Measurements from ENCODE around the gene NFE2L1. TPM values are rescaled to one million over a fixed set of nuclear protein-coding genes. Genes with fewer than 3 reads are reported as not detected.

Gene NFE2L1
- total and polyA plus RNA-seq, 9 of the 15 experiments (the other 6 are each of a cell fraction or from before 2014, with no cell fraction given) = 2.0 to 68.6 (median 39.7) TPM

DNA sequence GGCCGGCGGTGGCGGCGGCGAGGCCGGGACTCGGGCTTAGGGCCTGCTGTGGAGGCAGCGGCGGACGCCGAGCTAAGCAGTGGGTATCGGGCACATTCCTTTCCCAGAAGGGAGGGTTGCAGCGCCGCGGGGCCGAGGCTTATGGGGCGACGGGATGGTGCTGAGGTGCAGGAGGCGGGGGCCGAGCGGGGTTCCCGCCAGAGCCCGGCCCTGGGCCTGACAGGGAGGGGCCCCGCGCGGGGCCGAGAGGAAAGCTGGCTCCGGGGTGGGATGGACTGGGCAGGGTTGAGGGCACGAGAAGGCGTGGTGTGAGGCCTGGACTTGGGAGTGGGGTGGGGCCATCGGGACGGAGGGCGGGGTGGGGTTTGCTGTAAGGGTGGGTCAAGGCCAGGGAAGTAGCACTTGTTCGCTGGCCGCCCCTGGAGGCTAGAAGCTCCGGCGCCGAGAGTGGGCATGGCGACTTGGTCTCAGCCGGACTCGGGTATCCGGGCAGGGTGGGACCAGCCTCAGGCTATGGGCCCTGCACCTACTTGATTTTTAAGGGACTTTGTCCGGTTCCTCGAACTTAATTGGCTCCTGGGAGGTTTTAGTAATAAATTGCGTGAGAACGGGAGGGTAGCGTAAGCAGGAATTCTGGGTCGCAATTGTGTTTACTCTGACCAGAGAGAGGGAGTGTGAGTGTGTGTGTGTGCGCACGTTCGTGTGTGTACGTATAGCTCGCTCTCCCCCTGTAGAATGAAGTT lies 396 bp downstream of the NFE2L1 start (continued):
- TF ChIP-seq SPI1 (IDR thresholded peaks at IDR 0.05; ENCODE audit: borderline replicate concordance, low read depth, low read length) (no peak), BDP1 (IDR thresholded peaks at IDR 0.05; ENCODE audit: insufficient read depth, insufficient read length) (no peak), EP400 (IDR thresholded peaks at IDR 0.05) (no peak), ZNF311 (CRISPR knock-in tag; IDR thresholded peaks at IDR 0.05) (no peak), NFATC3 (IDR thresholded peaks at IDR 0.05) (no peak), ZNF79 (CRISPR knock-in tag; IDR thresholded peaks at IDR 0.05; ENCODE audit: low read depth) (no peak), TCF3 (CRISPR knock-in tag; IDR thresholded peaks at IDR 0.05) (no peak), NFXL1 (CRISPR knock-in tag; IDR thresholded peaks at IDR 0.05) (no peak), ZNF124 (CRISPR knock-in tag; IDR thresholded peaks at IDR 0.05) (no peak), SOX6 (IDR thresholded peaks at IDR 0.05) (no peak), MYC (IDR thresholded peaks at IDR 0.05; ENCODE audit: low read depth, low read length) (0 out of 2 replicates have a peak, but pooled peaks have one; percentile 10), MYC (CRISPR knock-in tag; IDR thresholded peaks at IDR 0.05; ENCODE audit: borderline replicate concordance, low read depth) (no peak; the same call in 1 of the 2 replicates), ZNF143 (CRISPR knock-in tag; IDR thresholded peaks at IDR 0.05) (no peak), STAT5B (CRISPR knock-in tag; IDR thresholded peaks at IDR 0.05) (no peak), CXXC5 (CRISPR knock-in tag; IDR thresholded peaks at IDR 0.05) (no peak), KDM1A (IDR thresholded peaks at IDR 0.05) (no peak), KDM5B (IDR thresholded peaks at IDR 0.05; ENCODE audit: insufficient replicate concordance, low read depth, low read length) (peak; percentile 83), ZNF239 (CRISPR knock-in tag; IDR thresholded peaks at IDR 0.05) (no peak), HNRNPH1 (optimal IDR thresholded peaks at IDR 0.05; ENCODE audit: low read depth, low read length) (no peak), ZNF766 (CRISPR knock-in tag; conservative IDR thresholded peaks at IDR 0.05) (no peak), GATAD2A (IDR thresholded peaks at IDR 0.05) (0 out of 2 replicates have a peak, but pooled peaks have one; percentile 51), ZEB2 (IDR thresholded peaks at IDR 0.05) (no peak), CREM (IDR thresholded peaks at IDR 0.05; ENCODE audit: low read depth) (peak; percentile 45; the same call in 1 of the 2 replicates), MCM3 (IDR thresholded peaks at IDR 0.05) (no peak), GTF2F1 (IDR thresholded peaks at IDR 0.05; ENCODE audit: low read depth, low read length) (no peak), ZNF316 (IDR thresholded peaks at IDR 0.05) (no peak), PTTG1 (tag; IDR thresholded peaks at IDR 0.05; ENCODE audit: low read depth) (no peak)
- TF ChIP-seq, protein P1, sequence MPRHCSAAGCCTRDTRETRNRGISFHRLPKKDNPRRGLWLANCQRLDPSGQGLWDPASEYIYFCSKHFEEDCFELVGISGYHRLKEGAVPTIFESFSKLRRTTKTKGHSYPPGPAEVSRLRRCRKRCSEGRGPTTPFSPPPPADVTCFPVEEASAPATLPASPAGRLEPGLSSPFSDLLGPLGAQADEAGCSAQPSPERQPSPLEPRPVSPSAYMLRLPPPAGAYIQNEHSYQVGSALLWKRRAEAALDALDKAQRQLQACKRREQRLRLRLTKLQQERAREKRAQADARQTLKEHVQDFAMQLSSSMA (CRISPR knock-in tag; IDR thresholded peaks at IDR 0.05) = no peak
- TF ChIP-seq, protein P2, sequence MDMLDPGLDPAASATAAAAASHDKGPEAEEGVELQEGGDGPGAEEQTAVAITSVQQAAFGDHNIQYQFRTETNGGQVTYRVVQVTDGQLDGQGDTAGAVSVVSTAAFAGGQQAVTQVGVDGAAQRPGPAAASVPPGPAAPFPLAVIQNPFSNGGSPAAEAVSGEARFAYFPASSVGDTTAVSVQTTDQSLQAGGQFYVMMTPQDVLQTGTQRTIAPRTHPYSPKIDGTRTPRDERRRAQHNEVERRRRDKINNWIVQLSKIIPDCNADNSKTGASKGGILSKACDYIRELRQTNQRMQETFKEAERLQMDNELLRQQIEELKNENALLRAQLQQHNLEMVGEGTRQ (CRISPR knock-in tag; IDR thresholded peaks at IDR 0.05) = no peak
- TF ChIP-seq, protein P3, sequence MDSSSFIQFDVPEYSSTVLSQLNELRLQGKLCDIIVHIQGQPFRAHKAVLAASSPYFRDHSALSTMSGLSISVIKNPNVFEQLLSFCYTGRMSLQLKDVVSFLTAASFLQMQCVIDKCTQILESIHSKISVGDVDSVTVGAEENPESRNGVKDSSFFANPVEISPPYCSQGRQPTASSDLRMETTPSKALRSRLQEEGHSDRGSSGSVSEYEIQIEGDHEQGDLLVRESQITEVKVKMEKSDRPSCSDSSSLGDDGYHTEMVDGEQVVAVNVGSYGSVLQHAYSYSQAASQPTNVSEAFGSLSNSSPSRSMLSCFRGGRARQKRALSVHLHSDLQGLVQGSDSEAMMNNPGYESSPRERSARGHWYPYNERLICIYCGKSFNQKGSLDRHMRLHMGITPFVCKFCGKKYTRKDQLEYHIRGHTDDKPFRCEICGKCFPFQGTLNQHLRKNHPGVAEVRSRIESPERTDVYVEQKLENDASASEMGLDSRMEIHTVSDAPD (CRISPR knock-in tag; IDR thresholded peaks at IDR 0.05) = no peak
